Ascending aorta (tissue), 2 donors: ENCODE measurements around the gene FAM174C. TPM values are rescaled to one million over a fixed set of nuclear protein-coding genes. Genes with fewer than 3 reads are reported as not detected.

Source experiments
- DNase-seq, 2 donors: peaks; one replicate each; pipeline ENCODE4 v3.0.0-alpha.2; 2019; ENCODE audit warnings: low spot score in 2 of 2
- H3K27ac ChIP-seq, 2 donors: fragments of 200-600 bp; sonication (generic); one replicate each; pipeline ENCODE4 v1.5.1; 2016 to 2017; ENCODE audit warnings: mild to moderate bottlenecking in 1 of 2
- H3K27me3 ChIP-seq: fragments of 200-600 bp; sonication (generic); one replicate; pipeline ENCODE4 v1.5.1; 2017
- H3K36me3 ChIP-seq, 2 donors: fragments of 200-600 bp; sonication (generic); one replicate each; pipeline ENCODE4 v1.5.1; 2016
- H3K4me1 ChIP-seq, 2 donors: fragments of 200-600 bp; sonication (generic); one replicate each; pipeline ENCODE4 v1.5.1; 2016 to 2017; ENCODE audit warnings: mild to moderate bottlenecking in 1 of 2
- H3K4me3 ChIP-seq, 2 donors: fragments of 200-600 bp; sonication (generic); one replicate each; pipeline ENCODE4 v1.5.1; 2016 to 2017; ENCODE audit warnings: mild to moderate bottlenecking in 1 of 2
- H3K9me3 ChIP-seq, 2 donors: fragments of 200-600 bp; sonication (generic); one replicate each; pipeline ENCODE4 v1.5.1; 2016
- intact Hi-C: fragments of 100-400 bp; cut with DNase I; formaldehyde crosslinking; loops from one replicate; pipeline ENCODE4 v1.15.1; 2023
- total RNA-seq: library from RNA; depleted of rRNA; stranded (reverse); fragments of >200 nt; gene quantifications from one replicate; pipeline ENCODE4 v1.1.0, GENCODE V29; 2016
- TF ChIP-seq, protein P1 (sequence below), 3 experiments: fragments of 200-600 bp in 2 of 3; fragments of 450-650 bp in 1 of 3; sonication (generic) in 2 of 3; IDR thresholded peaks; one replicate each; pipeline ENCODE4 v1.5.1; 2016 to 2019; ENCODE audit warnings: antibody characterized with exemption in 3 of 3, mild to moderate bottlenecking in 1 of 3, moderate library complexity in 1 of 3

FAM174C gene
- total RNA-seq, 1 donor from 2014 or later = 156 TPM

DNA sequence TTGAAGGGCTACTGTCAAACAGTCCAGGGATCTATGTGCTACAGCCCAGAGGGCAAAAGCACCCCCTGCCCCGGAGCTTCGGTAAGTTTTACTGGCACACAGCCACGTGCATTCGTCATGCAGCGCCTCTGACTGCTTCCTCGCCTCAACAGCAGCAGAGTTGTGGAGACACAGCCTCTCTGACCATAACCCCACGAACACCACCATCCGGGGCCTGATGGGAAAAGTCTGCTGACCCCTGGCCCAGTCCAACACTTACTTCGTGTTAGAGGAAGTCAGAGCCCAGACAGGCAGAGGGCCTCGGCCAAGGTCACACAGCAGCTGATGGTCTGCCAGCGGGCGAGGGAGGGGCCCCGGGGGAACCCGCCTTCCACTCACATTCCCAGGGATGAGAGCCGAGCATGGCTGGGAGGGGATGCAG is 42.7 kb upstream of the FAM174C start:
- no peak overlapping the region for H3K4me3 ChIP-seq
- TF ChIP-seq, protein P1, sequence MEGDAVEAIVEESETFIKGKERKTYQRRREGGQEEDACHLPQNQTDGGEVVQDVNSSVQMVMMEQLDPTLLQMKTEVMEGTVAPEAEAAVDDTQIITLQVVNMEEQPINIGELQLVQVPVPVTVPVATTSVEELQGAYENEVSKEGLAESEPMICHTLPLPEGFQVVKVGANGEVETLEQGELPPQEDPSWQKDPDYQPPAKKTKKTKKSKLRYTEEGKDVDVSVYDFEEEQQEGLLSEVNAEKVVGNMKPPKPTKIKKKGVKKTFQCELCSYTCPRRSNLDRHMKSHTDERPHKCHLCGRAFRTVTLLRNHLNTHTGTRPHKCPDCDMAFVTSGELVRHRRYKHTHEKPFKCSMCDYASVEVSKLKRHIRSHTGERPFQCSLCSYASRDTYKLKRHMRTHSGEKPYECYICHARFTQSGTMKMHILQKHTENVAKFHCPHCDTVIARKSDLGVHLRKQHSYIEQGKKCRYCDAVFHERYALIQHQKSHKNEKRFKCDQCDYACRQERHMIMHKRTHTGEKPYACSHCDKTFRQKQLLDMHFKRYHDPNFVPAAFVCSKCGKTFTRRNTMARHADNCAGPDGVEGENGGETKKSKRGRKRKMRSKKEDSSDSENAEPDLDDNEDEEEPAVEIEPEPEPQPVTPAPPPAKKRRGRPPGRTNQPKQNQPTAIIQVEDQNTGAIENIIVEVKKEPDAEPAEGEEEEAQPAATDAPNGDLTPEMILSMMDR (IDR thresholded peaks at IDR 0.05) = no peak
- H3K27me3 ChIP-seq = no peaks in the 10 kb centered on the region
- peaks cover 0 to 13% of the 10 kb centered on the region in 2 donors for H3K4me1 ChIP-seq
- peak overlapping the region; percentile 22 to 65 for H3K27ac ChIP-seq
- peaks cover 6% of the 10 kb centered on the region in 2 donors for H3K36me3 ChIP-seq
- no peaks in the 10 kb centered on the region for H3K9me3 ChIP-seq
- intact Hi-C loops = no loop called here
- DNase-seq = no peak

GRCh38 chr19:1233115-1233667 is 42.1 kb upstream of the FAM174C start:
- no peak for DNase-seq
- peaks cover under 1% of the 10 kb centered on the region in 2 donors for H3K36me3 ChIP-seq
- peak overlapping the region; percentile 22 to 65 for H3K27ac ChIP-seq
- peaks cover 2 to 15% of the 10 kb centered on the region in 2 donors for H3K4me1 ChIP-seq
- H3K4me3 ChIP-seq = no peak overlapping the region
- TF ChIP-seq, protein P1 (IDR thresholded peaks at IDR 0.05) = no peak
- no peaks in the 10 kb centered on the region for H3K27me3 ChIP-seq
- no peaks in the 10 kb centered on the region for H3K9me3 ChIP-seq
- intact Hi-C loops = no loop called here

- Histone ChIP-seq H3K9me3 (no peaks in the 10 kb centered on the region), H3K36me3 (no peaks in the 10 kb centered on the region), H3K27ac (no peak overlapping the region), H3K4me3 (no peak overlapping the region), H3K27me3 (no peaks in the 10 kb centered on the region), H3K4me1 (peaks cover 3 to 16% of the 10 kb centered on the region in 2 donors)
- intact Hi-C loops = no loop called here
- TF ChIP-seq, protein P1 (IDR thresholded peaks at IDR 0.05) = no peak
- DNase-seq = no peak
These were observed 41.0 kb upstream of the FAM174C start for GRCh38 chr19:1234051-1234954.

DNA sequence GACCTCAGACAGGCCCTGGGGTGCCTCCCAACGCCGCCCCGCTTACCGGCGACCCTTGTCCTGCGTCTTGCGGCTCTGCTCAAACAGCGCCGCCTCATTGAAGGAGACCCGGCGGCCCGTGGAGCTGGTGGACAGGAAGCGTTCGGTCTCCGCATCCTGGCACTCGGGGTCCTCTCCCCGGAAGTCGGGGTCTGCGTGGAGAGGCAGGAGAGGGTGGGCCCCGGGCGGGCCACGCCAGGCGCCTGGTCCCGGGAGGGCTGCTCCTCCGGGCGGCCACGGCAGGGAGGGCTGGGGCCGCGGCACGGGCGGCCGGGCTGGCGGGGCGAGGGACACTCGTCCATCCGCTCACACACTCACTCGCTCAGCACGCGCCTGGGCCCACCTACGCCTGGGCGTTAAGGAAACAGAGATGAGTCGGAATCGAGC is 40.4 kb upstream of the FAM174C start:
- no peak for DNase-seq
- no peaks in the 10 kb centered on the region for H3K27me3 ChIP-seq
- peaks cover 3 to 20% of the 10 kb centered on the region in 2 donors for H3K4me1 ChIP-seq
- TF ChIP-seq, protein P1 (IDR thresholded peaks at IDR 0.05) = no peak
- no peaks in the 10 kb centered on the region for H3K9me3 ChIP-seq
- H3K36me3 ChIP-seq = no peaks in the 10 kb centered on the region
- no peak overlapping the region for H3K27ac ChIP-seq
- intact Hi-C loops = no loop called here
- H3K4me3 ChIP-seq = no peak overlapping the region

DNA sequence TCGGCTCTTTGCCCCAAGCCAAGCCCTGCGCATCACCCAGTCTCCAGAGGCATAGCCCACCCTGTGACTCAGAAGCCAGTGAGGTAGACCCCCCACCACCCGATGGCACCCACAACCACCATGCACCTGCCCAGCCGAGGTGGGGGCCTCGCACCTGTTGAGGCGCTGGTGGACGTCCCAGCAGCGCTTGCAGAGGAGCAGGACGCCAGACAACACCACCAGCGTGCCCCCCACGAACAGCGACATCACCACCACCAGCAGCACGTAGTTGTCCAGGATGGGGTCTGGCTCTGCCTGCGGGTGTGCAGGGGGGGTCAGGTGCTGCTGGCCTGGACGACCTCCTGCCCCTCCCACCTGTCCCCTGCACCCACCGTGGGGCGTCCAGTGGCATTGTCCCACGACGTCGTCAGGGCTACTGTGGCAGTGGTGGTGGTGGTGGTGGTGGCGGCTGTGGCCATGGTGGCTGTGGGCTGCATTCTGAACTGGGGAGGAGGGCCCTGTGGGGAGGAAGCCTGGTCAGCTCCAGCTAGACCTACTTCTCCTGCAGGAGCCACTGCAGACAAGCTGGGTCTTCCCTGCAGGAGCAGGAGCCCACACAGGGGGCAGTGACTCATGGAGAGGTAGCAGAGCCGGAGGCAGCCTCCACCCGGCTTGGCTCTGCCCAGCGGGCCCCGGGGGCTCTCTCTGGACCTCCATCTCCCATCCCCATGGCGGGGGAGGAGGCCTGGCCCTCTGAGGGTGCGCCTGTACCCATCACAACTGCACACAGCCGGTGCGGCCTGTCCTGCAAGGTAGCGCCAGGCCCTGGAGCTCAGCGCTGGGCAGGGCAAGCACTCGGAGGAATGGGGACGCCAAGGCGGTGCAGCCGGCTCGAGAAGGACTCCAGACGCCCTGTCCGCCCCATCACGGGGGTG is 39.4 kb upstream of the FAM174C start:
- Histone ChIP-seq H3K4me1 (peaks cover 6 to 24% of the 10 kb centered on the region in 2 donors), H3K27me3 (no peaks in the 10 kb centered on the region), H3K36me3 (no peaks in the 10 kb centered on the region), H3K9me3 (no peaks in the 10 kb centered on the region), H3K27ac (no peak overlapping the region), H3K4me3 (no peak overlapping the region)
- DNase-seq = no peak
- intact Hi-C loops = no loop called here
- TF ChIP-seq, protein P1 (IDR thresholded peaks at IDR 0.05) = no peak
